Breast epithelium (tissue), 3 donors: ENCODE measurements around the gene SLC25A17.

Experiments
- CTCF ChIP-seq, 3 donors: fragments of 450-650 bp; IDR thresholded peaks; one replicate each; pipeline ENCODE4 v1.5.1; 2016 to 2017; ENCODE audit warnings: antibody characterized with exemption in 3 of 3, mild to moderate bottlenecking in 3 of 3, moderate library complexity in 3 of 3
- POLR2AphosphoS5 ChIP-seq, 3 donors: sonication (generic); formaldehyde crosslinking; IDR thresholded peaks; one replicate each; pipeline ENCODE4 v1.6.1; 2017; ENCODE audit warnings: antibody characterized with exemption in 3 of 3

GRCh38 chr22:40813912-40814315, 5.2 kb downstream of the SLC25A17 start:
- TF ChIP-seq CTCF (IDR thresholded peaks at IDR 0.05) (no peak), POLR2AphosphoS5 (IDR thresholded peaks at IDR 0.05) (no peak)
